Uterus (tissue), 2 donors: ENCODE data around the gene MIPOL1.

Experiments used
- CTCF ChIP-seq, 4 experiments: fragments of 200-600 bp in 2 of 4; fragments of 450-650 bp in 2 of 4; sonication (generic) in 2 of 4; IDR thresholded peaks; one replicate each; pipeline ENCODE4 v1.5.1; 2016 to 2019; ENCODE audit warnings: antibody characterized with exemption in 4 of 4, mild to moderate bottlenecking in 2 of 4, moderate library complexity in 1 of 4
- POLR2A ChIP-seq, 2 donors: fragments of 450-650 bp; IDR thresholded peaks; one replicate each; pipeline ENCODE4 v1.6.1; 2016; ENCODE audit warnings: antibody characterized with exemption in 2 of 2, mild to moderate bottlenecking in 1 of 2, moderate library complexity in 1 of 2

- TF ChIP-seq POLR2A (IDR thresholded peaks at IDR 0.05) (no peak), CTCF (IDR thresholded peaks at IDR 0.05) (no peak)
These were observed 208.4 kb downstream of the MIPOL1 start for GRCh38 chr14:37406095-37406494.
